Small intestine (tissue), 7 donors: Measurements from ENCODE around the gene KLF15. TPM values are rescaled to one million over a fixed set of nuclear protein-coding genes. Genes with fewer than 3 reads are reported as not detected.

Source experiments
- DNase-seq, 2 donors: peaks; one replicate each; pipeline versions ENCODE4 v3.0.0 to v3.0.0-alpha.2; 2013
- FAIRE-seq: peaks from 2 replicates; lab custom pipeline; 2012; peaks lifted over from hg19 to GRCh38; lab: Jason Lieb, UNC
- H3K27ac ChIP-seq, 3 donors: one replicate each; pipeline ENCODE4 v1.5.1; 2013; ENCODE audit warnings: low read length in 2 of 3, mild to moderate bottlenecking in 2 of 3, control low read depth in 1 of 3, inconsistent platforms in 1 of 3, low read depth in 1 of 3, moderate library complexity in 1 of 3
- H3K27me3 ChIP-seq, 3 donors: one replicate each; pipeline ENCODE4 v1.6.1; 2013; ENCODE audit warnings: low read length in 3 of 3, inconsistent platforms in 1 of 3; ENCODE audit not compliant: control insufficient read depth in 3 of 3, insufficient read depth in 3 of 3
- H3K36me3 ChIP-seq, 3 donors: one replicate each; pipeline ENCODE4 v1.6.1; 2013; ENCODE audit warnings: low read length in 3 of 3, inconsistent platforms in 1 of 3, low read depth in 1 of 3, mild to moderate bottlenecking in 1 of 3, moderate library complexity in 1 of 3; ENCODE audit not compliant: control insufficient read depth in 3 of 3, insufficient read depth in 2 of 3
- H3K4me1 ChIP-seq, 3 donors: one replicate each; pipeline ENCODE4 v1.6.1; 2013; ENCODE audit warnings: low read length in 2 of 3, inconsistent platforms in 1 of 3, low read depth in 1 of 3, mild to moderate bottlenecking in 1 of 3, moderate library complexity in 1 of 3; ENCODE audit not compliant: control insufficient read depth in 3 of 3, insufficient read depth in 2 of 3
- H3K4me3 ChIP-seq, 3 donors: one replicate each; pipeline ENCODE4 v1.5.1; 2013; ENCODE audit warnings: low read length in 3 of 3, control low read depth in 1 of 3, inconsistent platforms in 1 of 3, low read depth in 1 of 3, mild to moderate bottlenecking in 1 of 3, moderate library complexity in 1 of 3
- H3K9me3 ChIP-seq, 2 donors: one replicate each; pipeline ENCODE4 v1.6.1; 2013; ENCODE audit warnings: low read depth in 1 of 2, low read length in 1 of 2; ENCODE audit not compliant: control insufficient read depth in 2 of 2, insufficient read depth in 1 of 2
- WGBS, 3 donors: extraction: QIAGEN DNeasy Blood & Tissue Kit; methylation state at CpG; one replicate each; pipeline ENCODE4 v1.1.7; 2013; 5-methylcytosine and 5-hydroxymethylcytosine counted together
- polyA plus RNA-seq, 4 donors: library from polyadenylated mRNA; stranded (reverse) in 3 of 4; unstranded in 1 of 4; fragments of 200-250 nt in 3 of 4; fragments of 120-200 nt in 1 of 4; gene quantifications; one replicate each; pipeline versions ENCODE4 v1.2.1 to v1.2.3, GENCODE V29; 2013
- donor health status: healthy with polysubstance abuse.
- donor health status: control.
- donor health status: control.
- donor health status: Bipolar disorder and iron deficiency.
- donor health status: healthy.

KLF15 gene
- polyA plus RNA-seq, 4 donors: 0.45 to 9.7 (median 2.0) TPM

- peaks cover 3 to 44% (median 11%) of the 10 kb centered on the region in 3 donors for H3K27me3 ChIP-seq
- H3K4me3 ChIP-seq: no peak overlapping the region
- H3K36me3 ChIP-seq: no peaks in the 10 kb centered on the region
- no peaks in the 10 kb centered on the region for H3K9me3 ChIP-seq
- H3K27ac ChIP-seq: no peak overlapping the region
- DNase-seq (no peak), FAIRE-seq (no peak)
- peaks cover 0 to 4% (median 0%) of the 10 kb centered on the region in 3 donors for H3K4me1 ChIP-seq
- WGBS, 3 donors: 77 to 82% (median 80%) methylated on average over 12 of the region's 12 CpGs
These were observed 35.0 kb upstream of the KLF15 start for GRCh38 chr3:126392246-126392645.

- H3K9me3 ChIP-seq: no peaks in the 10 kb centered on the region
- H3K4me3 ChIP-seq: no peak overlapping the region
- DNase-seq (no peak), FAIRE-seq (no peak)
- H3K36me3 ChIP-seq: no peaks in the 10 kb centered on the region
- H3K27me3 ChIP-seq: peaks cover 3 to 44% (median 11%) of the 10 kb centered on the region in 3 donors
- 8 to 40% (median 31%) methylated on average over 1 of the region's 1 CpG for WGBS, 3 donors
- H3K27ac ChIP-seq: no peak overlapping the region
- H3K4me1 ChIP-seq: peaks cover 0 to 4% (median 0%) of the 10 kb centered on the region in 3 donors
These were observed 34.4 kb upstream of the KLF15 start for GRCh38 chr3:126391631-126392030.

- Histone ChIP-seq H3K4me3 (no peak overlapping the region), H3K4me1 (peaks cover 0 to 4% (median 0%) of the 10 kb centered on the region in 3 donors), H3K27ac (no peak overlapping the region), H3K36me3 (no peaks in the 10 kb centered on the region), H3K27me3 (peaks cover 3 to 39% (median 11%) of the 10 kb centered on the region in 3 donors), H3K9me3 (no peaks in the 10 kb centered on the region)
- no peak for DNase-seq
- 48 to 73% (median 58%) methylated on average over 4 of the region's 4 CpGs for WGBS, 3 donors
- no peak for FAIRE-seq
These were observed 33.5 kb upstream of the KLF15 start for GRCh38 chr3:126390751-126391150.

GRCh38 chr3:126390201-126390600 lies 33.0 kb upstream of the KLF15 start:
- DNase-seq: no peak
- Histone ChIP-seq H3K27me3 (peaks cover 3 to 34% (median 11%) of the 10 kb centered on the region in 3 donors), H3K4me3 (no peak overlapping the region), H3K27ac (no peak overlapping the region), H3K36me3 (no peaks in the 10 kb centered on the region), H3K9me3 (no peaks in the 10 kb centered on the region), H3K4me1 (peaks cover 0 to 4% (median 0%) of the 10 kb centered on the region in 3 donors)
- FAIRE-seq: no peak
- WGBS, 3 donors: 87 to 92% (median 91%) methylated on average over 15 of the region's 15 CpGs

GRCh38 chr3:126389794-126390146 lies 32.6 kb upstream of the KLF15 start:
- no peak for FAIRE-seq
- Histone ChIP-seq H3K4me1 (peaks cover 0 to 4% (median 0%) of the 10 kb centered on the region in 3 donors), H3K27ac (no peak overlapping the region), H3K27me3 (peaks cover 3 to 31% (median 7%) of the 10 kb centered on the region in 3 donors), H3K36me3 (no peaks in the 10 kb centered on the region), H3K9me3 (no peaks in the 10 kb centered on the region), H3K4me3 (no peak overlapping the region)
- WGBS, 3 donors: 58 to 65% (median 59%) methylated on average over 17 of the region's 17 CpGs
- no peak for DNase-seq

GRCh38 chr3:126389112-126389793 lies 32.0 kb upstream of the KLF15 start:
- DNase-seq: peak; percentile 79 to 89
- WGBS, 3 donors: 2 to 3% (median 2%) methylated on average over 56 to 58 of the region's 58 CpGs
- peak overlapping the region in 1 of 3 donors; percentile 59 for H3K27ac ChIP-seq
- H3K27me3 ChIP-seq: peaks cover 3 to 28% (median 5%) of the 10 kb centered on the region in 3 donors
- H3K36me3 ChIP-seq: no peaks in the 10 kb centered on the region
- FAIRE-seq: no peak
- H3K4me3 ChIP-seq: peak overlapping the region in 1 of 3 donors; percentile 48
- H3K4me1 ChIP-seq: peaks cover 0 to 4% (median 0%) of the 10 kb centered on the region in 3 donors
- H3K9me3 ChIP-seq: no peaks in the 10 kb centered on the region

GRCh38 chr3:126381966-126382365 lies 24.8 kb upstream of the KLF15 start:
- H3K27me3 ChIP-seq: peaks cover 0 to 8% (median 0%) of the 10 kb centered on the region in 3 donors
- no peaks in the 10 kb centered on the region for H3K36me3 ChIP-seq
- no peak overlapping the region for H3K4me3 ChIP-seq
- no peak overlapping the region for H3K27ac ChIP-seq
- FAIRE-seq (no peak), DNase-seq (no peak)
- H3K4me1 ChIP-seq: no peaks in the 10 kb centered on the region
- H3K9me3 ChIP-seq: no peaks in the 10 kb centered on the region
- WGBS, 3 donors: 20 to 44% (median 35%) methylated on average over 2 of the region's 2 CpGs

GRCh38 chr3:126380011-126380768 lies 23.0 kb upstream of the KLF15 start:
- FAIRE-seq: no peak
- Histone ChIP-seq H3K4me3 (no peak overlapping the region), H3K36me3 (no peaks in the 10 kb centered on the region), H3K27ac (no peak overlapping the region), H3K27me3 (peaks cover 0 to 8% (median 0%) of the 10 kb centered on the region in 3 donors), H3K4me1 (no peaks in the 10 kb centered on the region), H3K9me3 (no peaks in the 10 kb centered on the region)
- DNase-seq: no peak
- 49 to 70% (median 62%) methylated on average over 17 of the region's 17 CpGs for WGBS, 3 donors
